GM08714 (cell line): ENCODE measurements around the gene ELOVL7.
"Not testable (repeated sequence)": the region's sequence is repeated elsewhere in the genome, so short reads cannot be mapped to it uniquely, and the experiment has no call there.

Experiments used
- H3K4me3 ChIP-seq: fragments of 200-500 bp; sonication (Bioruptor generic); 2 replicates; pipeline ENCODE4 v1.5.1; 2014; ENCODE audit warnings: mild to moderate bottlenecking, low read length, inconsistent platforms
- ZNF274 ChIP-seq: IDR thresholded peaks from 2 replicates; pipeline ENCODE4 v1.6.1; 2012; ENCODE audit warnings: mild to moderate bottlenecking, low read depth, low read length

ELOVL7 gene

DNA sequence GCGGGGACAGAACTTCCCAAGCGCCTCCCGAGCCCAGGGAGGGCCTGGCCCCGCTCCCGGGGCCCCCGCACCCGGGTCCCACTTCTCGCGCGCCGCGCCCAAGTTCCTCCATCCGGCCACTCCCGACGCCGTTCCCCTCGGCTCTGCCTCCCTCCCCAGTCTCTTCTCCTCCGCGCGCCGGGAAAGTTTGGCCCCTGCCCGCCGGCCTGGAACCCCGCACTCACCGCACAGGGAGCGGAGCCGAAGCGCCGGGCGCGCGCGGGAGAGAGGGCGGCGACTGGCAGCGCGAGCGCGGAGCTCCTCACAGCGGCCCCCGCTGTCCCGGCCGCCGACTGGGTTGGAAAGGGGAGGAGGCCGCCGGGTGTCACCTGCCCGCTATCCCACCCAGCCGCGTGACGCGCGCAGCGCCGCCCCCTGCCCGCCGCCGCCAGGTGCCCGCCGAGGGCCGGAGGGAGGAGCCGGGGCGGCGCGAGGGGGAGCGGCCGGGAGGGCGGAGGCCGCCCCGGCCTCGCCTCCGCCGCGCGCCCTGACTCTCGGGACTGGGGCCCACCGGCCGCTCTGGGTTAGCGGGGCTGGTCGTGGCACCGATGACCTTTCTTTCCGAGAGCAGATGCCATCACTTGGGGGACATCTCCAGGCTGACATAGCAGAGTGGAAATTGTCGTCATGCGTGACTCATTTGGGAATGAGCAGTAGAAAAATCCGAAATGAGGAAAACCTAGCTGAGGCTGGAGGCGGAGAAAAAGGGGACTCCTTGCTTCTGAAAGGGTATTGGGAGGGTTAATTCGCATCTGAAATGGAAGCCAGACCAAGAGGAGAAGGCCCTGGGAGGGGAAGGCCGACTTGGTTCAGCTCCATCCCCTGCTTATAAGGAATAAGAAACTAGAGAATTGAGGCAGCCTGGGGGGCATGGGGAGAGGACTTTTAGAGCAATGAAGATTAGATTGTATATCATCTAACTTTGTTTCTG, at the start of gene ELOVL7:
Gene ELOVL7, minus strand, starts transcription at position 334 of the 970 bp plus-strand sequence. CDS start 56,872 bp downstream, outside the sequence.
- no peak for TF ChIP-seq ZNF274
- H3K4me3 ChIP-seq = peak within 1 kb of the TSS; percentile 72

DNA sequence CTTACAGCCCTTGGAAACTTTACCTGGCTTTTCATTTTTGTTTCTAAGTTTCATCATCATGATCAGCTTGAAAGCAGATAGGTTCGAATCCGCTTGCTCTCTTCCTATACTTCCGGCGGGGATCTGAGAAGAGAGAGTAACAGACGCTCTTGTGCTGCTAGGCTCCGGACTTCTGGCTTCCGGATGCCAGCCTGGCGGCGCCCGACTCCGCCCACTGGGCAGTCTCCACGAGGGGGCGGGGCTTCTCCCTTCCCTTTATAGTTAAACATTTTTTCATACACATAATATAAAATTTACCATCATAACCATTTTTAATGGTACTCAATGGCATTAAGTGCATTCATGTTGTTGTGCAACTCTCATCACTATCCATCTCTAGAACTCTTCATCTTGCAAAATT, 49.5 kb upstream of the ELOVL7 start:
- TF ChIP-seq ZNF274 = no peak
- no peak overlapping the region for H3K4me3 ChIP-seq

DNA sequence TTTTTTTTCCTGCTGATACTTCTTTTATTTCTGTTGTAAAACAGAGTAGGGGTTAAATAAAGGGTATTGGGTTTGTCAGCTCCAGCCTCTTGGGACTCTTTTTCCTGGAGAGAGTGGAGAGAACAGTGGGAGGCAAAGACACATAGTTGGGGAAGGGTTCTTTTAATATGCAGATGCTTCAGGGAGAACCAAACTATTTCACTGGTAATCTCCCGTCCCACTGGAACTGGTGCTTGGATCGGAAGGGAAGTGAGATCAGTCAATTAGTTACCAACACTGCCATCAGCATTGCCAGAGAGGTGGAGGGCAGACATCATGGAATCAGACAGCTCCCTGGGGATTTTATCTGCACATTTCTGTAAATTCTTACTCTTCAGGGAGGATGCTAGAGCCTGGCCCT, 47.6 kb upstream of the ELOVL7 start:
- TF ChIP-seq ZNF274 = no peak
- no peak overlapping the region for H3K4me3 ChIP-seq

DNA sequence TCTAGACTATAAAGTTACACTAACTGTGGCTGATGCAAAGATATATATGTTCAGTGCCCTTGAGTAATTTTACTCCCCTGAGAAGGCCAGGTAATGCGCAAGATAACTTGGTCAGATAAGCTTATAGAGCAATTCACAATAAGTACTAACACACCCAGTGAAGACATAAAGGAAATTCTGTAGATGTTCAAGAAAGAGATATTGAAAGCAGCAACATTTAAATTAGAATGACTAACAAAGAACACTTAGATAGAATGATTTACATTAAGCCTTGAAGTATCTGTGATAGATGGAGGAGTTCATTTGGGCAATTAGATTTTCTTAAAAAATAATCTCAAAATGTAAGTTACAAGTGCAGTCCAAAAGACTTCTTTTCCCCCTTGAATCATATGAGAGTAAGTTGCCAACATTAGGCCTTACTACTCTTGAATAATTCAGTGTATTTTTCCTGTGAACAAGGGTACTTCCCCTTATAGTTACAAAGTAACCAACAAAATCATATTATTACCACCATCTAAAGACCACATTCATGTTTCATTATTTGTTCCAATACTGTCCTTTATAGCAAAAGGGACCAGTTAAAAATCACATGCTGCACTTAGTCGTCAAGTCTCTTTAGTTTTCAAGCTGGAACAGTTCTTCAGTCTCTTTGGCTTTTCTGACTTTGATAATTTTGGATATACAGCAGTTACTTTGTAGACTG, 44.4 kb upstream of the ELOVL7 start:
- no peak overlapping the region for H3K4me3 ChIP-seq
- TF ChIP-seq ZNF274 = no peak

DNA sequence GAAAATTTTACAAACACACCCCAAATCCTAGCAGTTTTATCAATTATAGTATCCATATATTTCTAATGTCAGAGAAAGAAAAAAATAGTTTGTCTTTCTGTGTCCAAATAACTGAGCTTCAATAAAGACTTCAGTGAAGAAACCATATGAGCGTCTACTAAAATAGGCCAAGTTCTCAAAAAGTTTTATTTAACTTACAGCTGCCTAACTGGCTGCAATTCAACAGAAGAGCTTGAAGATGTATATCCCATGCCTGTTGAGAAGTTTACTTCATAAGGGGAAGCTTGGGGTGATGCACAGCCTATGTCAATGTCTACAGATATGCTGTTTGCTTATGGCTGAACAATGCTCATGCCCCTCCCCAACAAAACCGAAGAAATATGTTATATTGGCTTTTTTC, 43.7 kb upstream of the ELOVL7 start:
- H3K4me3 ChIP-seq = no peak overlapping the region
- no peak for TF ChIP-seq ZNF274

DNA sequence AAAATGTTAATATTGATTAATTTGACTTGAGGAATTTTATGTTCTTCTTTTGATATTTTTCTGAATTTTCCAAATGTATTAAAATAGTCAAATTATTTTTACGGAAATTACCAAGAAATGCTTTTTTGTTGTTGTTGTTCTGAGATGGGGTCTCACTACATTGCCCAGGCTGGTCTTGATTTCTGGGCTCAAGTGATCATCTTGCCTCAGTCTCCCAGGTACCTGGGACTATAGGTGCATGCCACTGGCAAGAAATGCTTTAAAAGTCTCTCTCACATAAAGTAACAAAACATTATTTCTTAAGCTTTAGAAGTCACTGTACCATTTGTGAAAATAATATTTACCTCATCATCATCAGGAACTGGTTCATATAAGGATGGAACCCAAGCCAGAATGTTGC, 43.0 kb upstream of the ELOVL7 start:
- no peak for TF ChIP-seq ZNF274

DNA sequence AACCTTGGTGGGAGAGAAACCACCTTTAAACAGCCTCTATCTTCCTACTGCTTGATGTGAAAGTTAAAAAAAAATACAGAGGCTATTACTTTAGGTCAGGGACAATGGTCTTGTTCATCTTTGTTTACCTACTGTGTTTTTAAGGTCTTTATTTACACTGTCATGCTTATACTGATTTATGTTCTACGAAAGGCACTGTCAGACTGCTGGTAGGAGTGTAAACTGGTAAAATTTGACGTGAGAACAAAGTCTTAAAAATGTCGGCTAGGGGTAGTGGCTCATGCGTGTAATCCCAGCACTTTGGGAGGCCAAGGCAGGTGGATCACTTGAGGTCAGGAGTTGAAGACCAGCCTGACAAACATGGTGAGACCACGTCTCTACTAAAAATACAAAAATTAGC, 42.1 kb upstream of the ELOVL7 start:
- no peak for TF ChIP-seq ZNF274
- no peak overlapping the region for H3K4me3 ChIP-seq

More for the DNA sequence above, 43.0 kb upstream of the ELOVL7 start:
- H3K4me3 ChIP-seq = no peak overlapping the region

DNA sequence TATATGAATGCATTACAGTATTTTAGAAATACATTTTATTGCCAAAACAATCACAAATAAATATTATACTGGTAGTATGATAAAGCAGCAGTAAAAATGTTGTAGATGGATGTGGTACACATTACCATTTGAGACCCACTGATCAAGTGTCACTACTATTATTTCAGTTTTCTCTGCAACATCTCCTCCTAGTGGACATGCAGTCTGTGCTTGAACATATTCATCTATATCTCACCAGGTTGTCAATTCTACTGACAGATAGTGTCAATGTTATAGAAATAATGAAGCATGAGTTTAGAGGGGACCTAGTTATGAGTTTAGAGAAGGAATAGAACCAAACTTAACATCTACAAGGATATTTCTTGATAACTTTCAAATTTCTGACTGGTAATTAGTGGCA, 39.2 kb upstream of the ELOVL7 start:
- TF ChIP-seq ZNF274 = no peak
- no peak overlapping the region for H3K4me3 ChIP-seq

DNA sequence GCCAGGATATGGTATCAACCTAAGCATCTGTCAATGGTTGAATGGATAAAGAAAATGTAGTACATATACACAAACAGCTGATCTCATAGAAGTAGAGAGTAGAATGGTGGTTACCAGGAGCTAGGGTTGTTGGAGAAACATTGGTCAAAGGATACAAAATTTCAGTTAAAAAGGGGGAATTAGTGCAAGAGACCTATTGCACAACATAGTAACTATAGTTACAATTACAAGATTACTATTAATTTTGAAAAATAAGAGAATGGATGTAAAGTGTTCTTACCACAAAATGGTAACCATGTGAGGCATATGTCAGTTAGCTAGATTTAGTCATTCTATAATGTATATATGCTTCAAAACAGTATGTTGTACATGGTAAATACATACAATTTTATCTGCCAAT, 28.8 kb upstream of the ELOVL7 start:
- TF ChIP-seq ZNF274 = no peak
- no peak overlapping the region for H3K4me3 ChIP-seq

DNA sequence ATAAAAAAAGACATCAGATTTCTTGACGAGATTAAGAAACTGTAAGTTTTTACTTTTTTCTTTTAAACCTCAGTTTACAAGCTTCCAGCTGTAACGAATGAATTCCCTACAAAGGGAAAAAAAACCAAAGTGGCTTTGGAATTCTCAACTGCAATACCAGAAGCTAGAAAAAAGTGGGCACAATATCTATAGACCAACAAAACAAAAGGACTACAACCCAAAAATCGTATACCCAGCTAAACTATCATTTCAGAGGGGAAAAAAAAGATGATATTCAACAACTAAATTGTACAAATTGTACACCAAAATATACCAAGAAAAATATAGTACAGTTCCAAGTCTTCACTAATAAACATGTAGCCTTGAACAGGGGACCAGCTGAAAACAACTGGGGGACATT, 26.8 kb upstream of the ELOVL7 start:
- no peak overlapping the region for H3K4me3 ChIP-seq

DNA sequence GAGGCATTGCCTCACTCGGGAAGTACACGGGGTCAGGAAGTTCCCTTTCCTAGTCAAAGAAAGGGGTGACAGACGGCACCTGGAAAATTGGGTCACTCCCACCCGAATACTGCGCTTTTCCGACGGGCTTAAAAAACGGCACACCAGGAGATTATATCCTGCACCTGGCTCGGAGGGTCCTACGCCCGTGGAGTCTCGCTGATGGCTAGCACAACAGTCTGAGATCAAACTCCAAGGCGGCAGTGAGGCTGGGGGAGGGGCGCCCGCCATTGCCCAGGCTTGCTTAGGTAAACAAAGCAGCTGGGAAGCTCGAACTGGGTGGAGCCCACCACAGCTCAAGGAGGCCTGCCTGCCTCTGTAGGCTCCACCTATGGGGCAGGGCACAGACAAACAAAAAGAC, 16.5 kb upstream of the ELOVL7 start:
- H3K4me3 ChIP-seq = not testable (repeated sequence)

More for the DNA sequence above, 26.8 kb upstream of the ELOVL7 start:
- no peak for TF ChIP-seq ZNF274

DNA sequence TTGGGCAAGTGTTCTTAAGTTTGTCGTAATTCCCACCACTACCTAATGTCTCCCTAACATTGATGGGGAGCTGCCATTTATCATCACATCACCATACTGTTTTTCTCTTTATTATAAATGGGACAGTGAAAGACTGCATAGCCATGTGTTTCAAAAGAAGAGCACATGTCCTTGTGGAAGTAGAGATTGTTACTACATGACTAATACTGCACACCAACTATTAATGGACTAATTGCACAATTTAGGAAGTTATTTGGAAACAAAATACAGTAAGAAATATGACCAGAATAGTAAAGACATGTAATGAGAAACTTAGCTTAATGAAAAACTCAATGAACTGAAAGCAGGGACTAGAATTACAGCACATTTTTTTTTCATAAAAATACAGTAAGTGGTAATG, 12.0 kb upstream of the ELOVL7 start:
- H3K4me3 ChIP-seq = no peak overlapping the region
- TF ChIP-seq ZNF274 = no peak

DNA sequence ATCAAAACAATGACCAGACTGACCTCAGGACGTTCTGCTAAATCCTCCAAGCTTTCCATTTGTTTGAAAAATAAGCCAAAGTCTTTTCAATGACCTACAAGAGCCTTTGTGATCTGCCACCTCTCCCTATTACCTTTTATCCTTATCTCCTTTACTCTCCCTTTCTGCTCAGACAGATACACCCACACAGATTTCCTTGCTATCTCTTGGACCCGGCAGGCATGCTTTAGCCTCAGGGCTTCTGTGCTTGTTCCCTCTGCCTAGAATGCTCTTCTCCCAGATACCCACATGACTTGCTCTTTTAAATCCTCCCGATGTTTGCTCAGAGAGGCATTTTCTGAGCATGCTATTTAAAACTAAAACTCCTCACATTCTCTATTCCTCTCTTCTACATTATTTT, 8.9 kb upstream of the ELOVL7 start:
- H3K4me3 ChIP-seq = no peak overlapping the region
- no peak for TF ChIP-seq ZNF274

DNA sequence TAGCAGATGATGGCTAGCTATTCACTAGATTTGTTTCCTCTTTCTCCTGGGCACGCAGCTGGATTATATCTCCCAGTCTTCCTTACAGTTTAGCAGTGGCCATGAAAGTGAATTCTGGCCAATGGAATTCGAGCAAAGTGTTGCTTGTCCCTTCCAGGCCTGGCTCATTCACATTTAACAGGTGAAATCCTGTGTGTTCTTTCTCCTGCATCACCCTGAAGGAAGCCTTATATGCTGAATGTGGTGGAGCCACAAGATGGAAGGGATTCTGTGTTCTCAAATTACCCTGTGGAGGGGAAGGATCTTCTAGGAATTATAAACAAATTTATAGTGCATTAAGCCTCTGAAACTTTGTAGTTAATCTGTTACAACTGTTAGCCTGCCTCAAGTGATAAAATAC, 8.2 kb upstream of the ELOVL7 start:
- no peak for TF ChIP-seq ZNF274
- no peak overlapping the region for H3K4me3 ChIP-seq

DNA sequence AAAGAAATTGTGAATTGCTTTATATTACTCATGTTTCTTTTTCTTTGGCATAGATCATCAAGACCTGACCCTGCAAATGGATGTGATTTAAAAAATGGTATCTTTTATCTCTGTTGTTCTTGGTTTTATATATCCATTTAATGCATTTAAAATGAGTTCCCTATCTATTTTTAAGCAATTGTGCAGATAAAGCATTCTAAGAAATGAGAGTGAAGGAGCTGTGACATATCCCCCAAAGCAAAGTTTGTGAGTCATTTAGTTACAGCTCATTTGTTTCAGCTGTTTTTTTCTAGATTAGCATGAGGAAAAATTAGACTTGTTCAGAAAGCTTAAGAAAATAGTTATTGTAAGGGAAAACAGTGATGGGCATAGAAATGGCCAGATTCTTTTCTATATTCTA, 7.6 kb upstream of the ELOVL7 start:
- TF ChIP-seq ZNF274 = no peak
- H3K4me3 ChIP-seq = no peak overlapping the region
